Colonic mucosa (tissue), 4 donors: ENCODE results near the gene CEP63. TPM values are rescaled to one million over a fixed set of nuclear protein-coding genes. Genes with fewer than 3 reads are reported as not detected.

Experiments used
- DNase-seq: peaks from one replicate; pipeline ENCODE4 v3.0.0-alpha.2; 2020
- H3K27ac ChIP-seq: fragments of 200-600 bp; one replicate; pipeline ENCODE4 v1.8.0; 2021
- H3K27me3 ChIP-seq: fragments of 200-600 bp; one replicate; pipeline ENCODE4 v1.8.0; 2021
- H3K36me3 ChIP-seq: fragments of 200-600 bp; one replicate; pipeline ENCODE4 v1.8.0; 2021
- H3K4me1 ChIP-seq: fragments of 200-600 bp; one replicate; pipeline ENCODE4 v1.8.0; 2021; ENCODE audit warnings: mild to moderate bottlenecking
- H3K4me3 ChIP-seq: fragments of 200-600 bp; one replicate; pipeline ENCODE4 v1.8.0; 2021
- H3K9ac ChIP-seq, 2 donors: one replicate each; pipeline ENCODE4 v1.7.0; 2013; ENCODE audit warnings: control low read depth in 2 of 2, low read depth in 2 of 2, low read length in 2 of 2
- H3K9me3 ChIP-seq: fragments of 200-600 bp; one replicate; pipeline ENCODE4 v1.8.0; 2021
- CTCF ChIP-seq: fragments of 200-600 bp; IDR thresholded peaks from one replicate; pipeline ENCODE4 v1.8.0; 2022; ENCODE audit warnings: antibody characterized with exemption, mild to moderate bottlenecking
- intact Hi-C: fragments of 100-400 bp; cut with DNase I; formaldehyde crosslinking; loops from one replicate; pipeline ENCODE4 v1.14.1; 2022
- total RNA-seq, 2 donors: library from RNA; stranded (reverse); fragmentation: NEBNext Ultra II Directional in 1 of 2; extraction: Animal tissue kit (Norgen Biotek cat#: 25700) in 1 of 2; gene quantifications; one replicate each; pipeline ENCODE4 v1.2.1, GENCODE V29; 2021
- donor health status: healthy.
- donor health status: DM: no; HTN: no; CAD: no.
- donor health status: DM: no; HTN: no; CAD: no.

CEP63 gene
- total RNA-seq, 2 donors from 2014 or later = 16.9 to 19.6 TPM

GRCh38 chr3:134619884-134620445 is 134.1 kb downstream of the CEP63 start:
- Histone ChIP-seq H3K27ac (no peak overlapping the region), H3K9me3 (no peaks in the 10 kb centered on the region), H3K4me3 (no peak overlapping the region), H3K9ac (no peak overlapping the region), H3K36me3 (no peaks in the 10 kb centered on the region), H3K27me3 (no peaks in the 10 kb centered on the region), H3K4me1 (no peaks in the 10 kb centered on the region)
- no peak for DNase-seq
- TF ChIP-seq CTCF = no peak
- intact Hi-C loops = no loop called here

GRCh38 chr3:134620476-134621115 is 134.7 kb downstream of the CEP63 start:
- no peaks in the 10 kb centered on the region for H3K36me3 ChIP-seq
- no peak overlapping the region for H3K27ac ChIP-seq
- intact Hi-C loops = no loop called here
- no peaks in the 10 kb centered on the region for H3K27me3 ChIP-seq
- no peaks in the 10 kb centered on the region for H3K4me1 ChIP-seq
- no peaks in the 10 kb centered on the region for H3K9me3 ChIP-seq
- DNase-seq = no peak
- no peak overlapping the region for H3K9ac ChIP-seq
- TF ChIP-seq CTCF = no peak
- H3K4me3 ChIP-seq = no peak overlapping the region

GRCh38 chr3:134621854-134622253 is 136.0 kb downstream of the CEP63 start:
- no peak for DNase-seq
- no peak for TF ChIP-seq CTCF
- Histone ChIP-seq H3K27ac (no peak overlapping the region), H3K36me3 (no peaks in the 10 kb centered on the region), H3K9me3 (no peaks in the 10 kb centered on the region), H3K9ac (no peak overlapping the region), H3K4me3 (no peak overlapping the region), H3K27me3 (no peaks in the 10 kb centered on the region), H3K4me1 (no peaks in the 10 kb centered on the region)
- intact Hi-C loops = no loop called here

GRCh38 chr3:134622806-134623365 is 137.0 kb downstream of the CEP63 start:
- Histone ChIP-seq H3K4me1 (no peaks in the 10 kb centered on the region), H3K9me3 (no peaks in the 10 kb centered on the region), H3K9ac (no peak overlapping the region), H3K27me3 (no peaks in the 10 kb centered on the region), H3K36me3 (no peaks in the 10 kb centered on the region), H3K27ac (no peak overlapping the region), H3K4me3 (no peak overlapping the region)
- DNase-seq = peak; percentile 6
- intact Hi-C loops = no loop called here
- TF ChIP-seq CTCF = no peak

- Histone ChIP-seq H3K27me3 (no peaks in the 10 kb centered on the region), H3K9ac (no peak overlapping the region), H3K4me1 (no peaks in the 10 kb centered on the region), H3K9me3 (no peaks in the 10 kb centered on the region), H3K27ac (no peak overlapping the region), H3K4me3 (no peak overlapping the region), H3K36me3 (no peaks in the 10 kb centered on the region)
- intact Hi-C loops = no loop called here
- DNase-seq = peak; percentile 10
- TF ChIP-seq CTCF = no peak
Measured at GRCh38 chr3:134623615-134624245, 137.9 kb downstream of the CEP63 start.

Other genes with a start within 250 kb of the CEP63 start
- 10 to 100 TPM; 30.7 to 40.6 TPM for gene RYK, start 235.2 kb upstream of the CEP63 start, total RNA-seq
- 10 to 100 TPM; 17.8 to 19.9 TPM for gene AMOTL2, start 111.6 kb upstream of the CEP63 start, total RNA-seq
- 10 to 100 TPM; 31.6 to 33.5 TPM for gene ANAPC13, start 72 bp upstream of the CEP63 start, total RNA-seq
- under 1 TPM; 0.32 to 0.44 TPM for gene KY, start 165.0 kb downstream of the CEP63 start, total RNA-seq